Left kidney (tissue), 8 donors: ENCODE measurements around the gene CPS1. TPM values are rescaled to one million over a fixed set of nuclear protein-coding genes. Genes with fewer than 3 reads are reported as not detected.

Experiments
- DNase-seq: peaks from one replicate; pipeline ENCODE4 v3.0.0-alpha.2; 2013
- long read RNA-seq, 8 donors: transcript quantifications; one replicate each; lab custom pipeline, GENCODE V29; 2026
- polyA plus RNA-seq: library from polyadenylated mRNA; unstranded; fragments of 120-200 nt; gene quantifications from one replicate; pipeline ENCODE4 v1.2.1, GENCODE V29; 2013; ENCODE audit not compliant: insufficient read length

Gene CPS1
- polyA plus RNA-seq, result 6.1 TPM
- long read RNA-seq, donor 1, result 0 reads
- long read RNA-seq, donor 2, result 0 reads
- long read RNA-seq, donor 3, result 0 reads
- long read RNA-seq, donor 4, result 0 reads
- long read RNA-seq, donor 5, result 0 reads
- long read RNA-seq, donor 6, result 0 reads
- long read RNA-seq, donor 7, full-length matches to known transcripts, result 1 of 1 reads
- long read RNA-seq, donor 7, partial matches to known transcripts, result 0 of 1 reads
- long read RNA-seq, donor 7, other reads (novel, unspliced or antisense), result 0 of 1 reads
- long read RNA-seq, donor 8, result 0 reads

GRCh38 chr2:210556329-210556980 is at the start of gene CPS1:
Gene CPS1 (plus strand): TSS chr2:210556599. CDS start chr2:210556734, 135 bp downstream.
- DNase-seq, result no peak

DNA sequence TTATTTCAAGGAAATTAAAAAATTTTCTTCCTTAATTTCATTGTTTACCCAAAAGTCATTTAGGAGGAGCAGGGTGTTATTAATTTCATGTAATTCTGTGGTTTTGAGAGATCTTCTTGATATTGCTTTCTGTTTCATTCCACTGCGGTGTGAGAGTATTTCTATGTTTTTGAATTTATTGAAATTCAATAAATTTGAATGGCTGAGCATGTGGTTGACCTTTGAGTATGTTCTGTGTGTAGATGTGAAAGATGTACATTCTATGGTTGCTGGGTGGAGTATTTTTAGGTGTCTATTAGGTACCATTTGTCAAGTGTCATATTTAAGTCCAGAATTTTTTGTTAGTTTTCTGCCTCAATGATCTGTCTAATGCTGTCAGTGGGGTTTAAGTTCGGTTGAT is 40.5 kb upstream of the CPS1 start:
- DNase-seq, result no peak

GRCh38 chr2:210517264-210517663 is 39.1 kb upstream of the CPS1 start:
- no peak for DNase-seq

DNA sequence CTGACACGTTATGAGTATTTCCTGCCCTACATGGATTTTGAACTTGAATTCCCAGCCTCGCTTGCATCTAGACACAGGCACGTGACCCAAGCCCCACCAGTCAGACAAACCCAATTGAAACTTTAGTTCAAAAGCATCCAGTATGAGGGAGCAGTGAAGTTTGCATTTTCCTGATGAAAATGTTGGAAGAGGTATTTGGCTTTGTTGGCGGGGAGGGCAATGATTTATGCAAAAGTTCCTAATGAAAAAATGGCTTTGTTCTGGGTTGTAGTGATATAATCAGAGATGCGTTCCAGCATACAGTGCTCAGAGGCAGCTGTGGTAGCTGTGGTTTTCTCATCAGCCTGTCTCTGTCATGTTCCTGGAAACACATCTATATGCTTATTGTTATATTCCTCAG is 36.8 kb upstream of the CPS1 start:
- no peak for DNase-seq

GRCh38 chr2:210522399-210522798 is 34.0 kb upstream of the CPS1 start:
- DNase-seq, result no peak

DNA sequence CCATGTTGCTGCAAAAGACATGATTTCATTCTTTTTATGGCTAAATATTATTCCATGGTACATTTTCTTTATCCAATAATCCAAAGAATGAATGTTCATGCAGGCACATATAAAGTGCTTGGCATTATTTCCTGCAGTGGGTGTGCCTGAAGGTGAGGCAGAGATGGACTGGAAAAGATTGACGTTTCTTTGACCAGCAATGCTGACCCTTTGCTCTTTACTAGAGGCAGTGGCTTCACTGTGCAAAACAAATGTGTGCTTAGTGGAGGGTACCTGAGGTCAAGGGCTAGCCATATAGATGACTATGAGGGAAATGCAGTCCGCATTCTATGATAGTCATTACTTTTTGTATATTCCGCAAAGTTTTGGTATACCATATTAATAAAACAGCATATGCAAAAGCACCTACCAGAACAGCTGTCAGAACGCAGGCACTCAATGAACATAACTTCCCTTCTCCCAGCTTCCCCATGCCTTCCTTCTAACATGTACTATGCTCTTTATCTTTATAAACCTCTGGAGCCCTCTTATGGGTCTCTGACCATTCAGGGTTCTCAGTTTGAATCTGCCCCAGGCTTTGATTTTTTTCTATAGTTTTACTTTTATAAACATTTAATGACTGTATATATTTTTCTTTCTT is 32.6 kb upstream of the CPS1 start:
- no peak for DNase-seq

DNA sequence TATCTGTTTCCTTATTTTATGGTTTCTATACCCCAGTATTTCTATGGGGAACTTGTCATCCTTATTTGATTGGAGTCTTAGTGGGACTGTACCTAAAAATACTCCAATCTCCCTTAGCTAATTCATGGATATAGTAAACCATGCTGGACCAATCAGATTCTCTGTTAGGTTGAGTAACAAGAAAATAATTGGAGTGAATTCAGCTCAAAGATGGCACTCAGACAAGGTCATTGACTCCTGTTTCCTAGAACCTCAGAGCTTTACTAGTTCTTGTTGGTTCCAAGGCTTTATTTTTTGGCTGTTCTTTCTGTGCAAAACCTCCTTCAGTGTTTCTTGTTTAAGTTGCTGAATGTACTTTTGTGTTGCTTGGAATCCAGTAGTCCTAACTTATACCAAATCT is 31.9 kb upstream of the CPS1 start:
- no peak for DNase-seq

- no peak for DNase-seq
Measured at GRCh38 chr2:210527286-210527685, 29.1 kb upstream of the CPS1 start.

- no peak for DNase-seq
Measured at GRCh38 chr2:210528716-210529115, 27.7 kb upstream of the CPS1 start.

DNA sequence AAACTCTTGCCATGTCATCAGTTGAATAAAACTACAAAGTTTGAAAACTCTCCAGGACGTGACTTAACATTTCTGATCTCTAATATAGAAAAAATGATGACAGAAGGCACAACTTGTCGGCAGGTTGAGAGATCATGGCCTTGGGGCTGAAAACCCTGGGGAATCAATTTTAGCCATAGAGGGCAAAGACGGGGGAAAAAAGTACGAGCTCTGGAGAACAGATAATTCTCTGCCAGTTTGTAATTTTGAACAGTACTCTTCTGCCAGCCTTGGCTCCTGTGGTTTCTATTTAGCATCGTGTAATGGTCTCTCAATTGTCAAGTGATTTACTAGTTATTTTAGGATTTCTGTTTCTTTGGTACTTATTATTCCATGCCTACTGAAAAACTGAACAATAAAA is 25.3 kb upstream of the CPS1 start:
- no peak for DNase-seq

GRCh38 chr2:210531482-210531881 is 24.9 kb upstream of the CPS1 start:
- DNase-seq, result no peak

DNA sequence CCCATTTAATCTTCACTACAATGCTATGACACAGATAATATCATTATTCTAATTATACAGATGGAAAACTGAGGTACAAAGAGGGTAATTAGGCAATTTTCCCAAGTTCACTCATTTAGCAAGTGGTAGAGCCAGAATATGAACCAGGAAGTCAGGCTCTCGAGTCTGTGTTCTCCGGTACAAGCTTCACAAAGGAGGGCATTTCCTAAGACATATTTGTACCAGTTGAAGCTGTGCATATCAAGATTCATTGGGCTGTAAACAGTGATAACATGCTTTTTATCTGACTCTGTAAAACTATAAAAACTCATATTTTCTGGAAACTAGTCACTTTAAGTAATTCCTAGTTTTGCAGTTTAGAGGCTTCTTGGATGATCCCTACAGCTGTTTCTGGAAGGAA is 23.0 kb upstream of the CPS1 start:
- DNase-seq, result no peak

- DNase-seq, result no peak
Measured at GRCh38 chr2:210534879-210535278, 21.5 kb upstream of the CPS1 start.

GRCh38 chr2:210536973-210537650 is 19.3 kb upstream of the CPS1 start:
- no peak for DNase-seq

DNA sequence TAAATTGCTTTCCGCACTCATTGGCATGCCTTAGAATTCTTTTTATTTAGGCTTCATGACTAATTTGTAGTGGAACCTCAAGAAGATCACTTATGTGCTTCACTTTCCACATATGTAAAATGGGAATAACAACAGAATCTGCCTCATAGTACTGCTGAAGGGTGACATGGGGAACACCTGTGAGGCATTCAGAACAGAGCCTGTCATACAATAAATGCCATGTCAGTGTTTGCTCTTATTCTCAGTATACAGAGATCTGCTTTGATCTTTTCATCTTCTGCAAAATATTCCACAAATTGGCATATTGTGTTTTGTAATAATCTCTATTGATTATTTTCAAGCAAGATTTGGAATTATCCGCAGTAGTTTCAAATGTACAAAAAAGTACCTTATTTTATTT is 17.4 kb upstream of the CPS1 start:
- no peak for DNase-seq

- DNase-seq, result no peak
Measured at GRCh38 chr2:210539578-210540416, 16.6 kb upstream of the CPS1 start.

GRCh38 chr2:210540471-210540870 is 15.9 kb upstream of the CPS1 start:
- DNase-seq, result no peak

DNA sequence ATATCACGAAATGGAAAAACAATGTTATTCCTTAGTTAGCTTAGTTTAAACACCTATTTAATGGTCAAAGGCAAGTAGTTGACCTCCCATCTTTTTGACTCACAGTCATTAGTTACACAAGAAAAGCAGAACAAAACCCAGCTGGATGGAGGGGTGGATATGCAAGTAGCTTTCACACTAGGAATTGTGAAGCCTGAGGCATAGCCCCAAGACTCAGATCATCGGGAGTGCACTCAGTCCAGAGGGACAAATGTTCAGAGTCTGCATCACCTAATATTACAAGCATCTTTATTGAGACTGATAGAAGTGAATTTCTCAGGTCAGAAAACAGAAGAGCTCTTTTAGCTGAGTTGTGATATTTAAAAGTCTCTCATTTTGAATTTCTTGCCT is 15.5 kb upstream of the CPS1 start:
- DNase-seq, result no peak

DNA sequence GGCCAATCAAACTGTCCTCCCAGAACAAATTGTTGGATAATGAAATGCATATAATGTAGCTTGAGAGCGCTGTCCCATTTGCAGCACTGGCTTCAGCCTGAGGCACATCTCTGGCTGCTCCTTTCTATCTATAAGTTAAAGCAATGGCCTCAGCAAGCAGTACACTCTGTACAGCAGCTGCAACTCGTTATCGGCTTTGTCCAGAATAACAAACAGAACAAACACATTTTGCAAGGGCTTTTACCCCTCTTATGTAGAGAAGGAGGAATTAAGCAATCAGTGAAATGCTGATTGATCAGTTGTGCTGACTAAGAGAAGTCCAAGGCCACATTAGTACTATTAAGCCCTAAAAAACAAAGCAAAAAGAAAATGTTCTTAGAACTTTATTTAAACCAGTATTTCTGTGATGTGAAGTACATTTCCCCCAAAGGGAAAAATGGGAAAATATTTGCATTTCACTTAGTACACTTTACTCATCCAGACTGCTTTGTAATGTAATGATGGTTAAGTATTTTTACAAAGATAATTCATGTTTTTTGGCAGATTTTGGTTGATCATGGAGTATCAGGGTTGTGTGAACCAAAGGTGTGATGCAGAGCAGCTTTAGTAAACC is 15.0 kb upstream of the CPS1 start:
- DNase-seq, result no peak

GRCh38 chr2:210544007-210544590 is 12.3 kb upstream of the CPS1 start:
- DNase-seq, result no peak

GRCh38 chr2:210544831-210545230 is 11.6 kb upstream of the CPS1 start:
- DNase-seq, result no peak
